Hematopoietic multipotent progenitor cell (in vitro differentiated cells): ENCODE data around the gene CTTN. TPM values are rescaled to one million over a fixed set of nuclear protein-coding genes. Genes with fewer than 3 reads are reported as not detected.
"Not testable (repeated sequence)": the region's sequence is repeated elsewhere in the genome, so short reads cannot be mapped to it uniquely, and the experiment has no call there.

Experiments
- DNase-seq, 3 donors: peaks; one replicate each; pipeline ENCODE4 v3.0.0-alpha.2; 2011 to 2015; ENCODE audit warnings: low read depth in 2 of 3, low spot score in 2 of 3
- total RNA-seq: library from RNA; depleted of rRNA; stranded (reverse); fragments of >200 nt; gene quantifications from one replicate; pipeline ENCODE4 v1.2.3, GENCODE V29; 2012

CTTN gene
- total RNA-seq, 1 donor, result 1.3 TPM

GRCh38 chr11:70440206-70440605 is 41.9 kb downstream of the CTTN start:
- no peak for DNase-seq

DNA sequence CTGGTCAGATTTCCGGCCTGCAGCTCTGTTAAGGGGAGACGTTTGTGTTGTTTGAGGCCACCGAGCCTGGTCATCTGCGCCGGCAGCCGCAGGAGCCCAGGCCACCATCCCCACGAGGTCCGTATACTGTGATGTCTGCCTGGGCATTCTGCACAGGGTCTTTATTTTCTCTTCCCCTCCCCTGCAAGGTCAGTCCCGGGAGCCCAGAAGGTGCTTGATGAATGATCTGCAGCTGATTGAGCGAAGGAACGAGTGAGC is 45.4 kb downstream of the CTTN start:
- DNase-seq, result no peak

DNA sequence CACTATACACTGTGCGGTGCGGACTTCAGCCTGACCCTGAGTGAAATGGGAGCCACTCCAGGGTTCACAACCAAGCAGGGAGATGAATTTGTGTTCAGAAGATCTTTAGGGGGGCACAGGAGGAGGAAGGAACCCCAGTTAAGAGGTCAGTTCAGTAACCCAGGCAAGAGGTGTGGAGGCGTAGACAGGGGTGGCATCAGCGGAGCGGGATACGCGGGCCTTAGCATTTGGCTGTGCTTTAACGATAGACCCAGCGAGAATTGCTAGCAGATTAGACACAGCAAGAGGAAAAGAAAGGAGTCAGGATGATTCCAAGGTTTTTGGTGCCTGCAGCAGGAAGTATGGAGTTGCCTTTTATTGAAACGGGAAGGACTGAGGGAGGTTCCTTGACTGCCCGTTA is 46.8 kb downstream of the CTTN start:
- no peak for DNase-seq

DNA sequence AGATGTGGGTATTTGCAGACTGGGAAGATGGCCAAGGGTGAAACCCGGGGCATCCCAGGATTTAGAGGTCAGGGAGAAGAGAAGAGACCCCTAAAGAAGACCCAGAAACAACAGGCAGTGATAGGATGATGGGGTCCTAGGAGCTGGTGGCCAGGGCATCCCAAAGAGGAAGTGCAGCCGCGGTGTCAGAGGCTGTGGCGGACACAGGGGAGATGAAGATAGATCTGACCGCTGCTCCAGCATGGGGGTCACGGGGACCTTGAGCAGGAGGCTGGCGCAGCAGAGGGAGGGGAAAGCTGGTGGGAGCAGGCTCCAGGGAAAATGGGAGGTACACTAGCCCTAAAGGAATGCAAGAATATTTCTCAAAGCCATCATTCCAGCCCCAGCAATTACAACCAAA is 47.3 kb downstream of the CTTN start:
- DNase-seq, result no peak

- DNase-seq, result no peak
Observed at GRCh38 chr11:70448983-70449567, 50.7 kb downstream of the CTTN start.

GRCh38 chr11:70454197-70454767 is 56.0 kb downstream of the CTTN start:
- no peak for DNase-seq

DNA sequence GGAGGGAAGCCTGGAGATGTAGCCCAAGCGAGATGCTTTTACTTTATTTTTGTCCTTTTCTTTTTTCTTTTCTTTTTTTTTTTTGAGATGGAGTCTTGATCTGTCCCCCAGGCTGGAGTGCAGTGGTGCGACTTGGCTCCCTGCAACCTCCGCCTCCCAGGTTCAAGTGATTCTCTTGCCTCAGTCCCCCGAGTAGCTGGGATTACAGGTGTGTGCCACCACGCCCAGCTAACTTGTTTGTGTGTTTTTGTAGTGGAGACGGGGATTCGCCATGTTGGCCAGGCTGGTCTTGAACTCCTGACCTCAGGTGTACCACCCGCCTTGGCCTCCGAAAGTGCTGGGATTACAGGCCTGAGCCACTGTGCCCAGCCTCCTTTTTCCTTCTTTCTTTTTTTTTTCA is 56.5 kb downstream of the CTTN start:
- not testable (repeated sequence) for DNase-seq

GRCh38 chr11:70455354-70455753 is 57.0 kb downstream of the CTTN start:
- no peak for DNase-seq

DNA sequence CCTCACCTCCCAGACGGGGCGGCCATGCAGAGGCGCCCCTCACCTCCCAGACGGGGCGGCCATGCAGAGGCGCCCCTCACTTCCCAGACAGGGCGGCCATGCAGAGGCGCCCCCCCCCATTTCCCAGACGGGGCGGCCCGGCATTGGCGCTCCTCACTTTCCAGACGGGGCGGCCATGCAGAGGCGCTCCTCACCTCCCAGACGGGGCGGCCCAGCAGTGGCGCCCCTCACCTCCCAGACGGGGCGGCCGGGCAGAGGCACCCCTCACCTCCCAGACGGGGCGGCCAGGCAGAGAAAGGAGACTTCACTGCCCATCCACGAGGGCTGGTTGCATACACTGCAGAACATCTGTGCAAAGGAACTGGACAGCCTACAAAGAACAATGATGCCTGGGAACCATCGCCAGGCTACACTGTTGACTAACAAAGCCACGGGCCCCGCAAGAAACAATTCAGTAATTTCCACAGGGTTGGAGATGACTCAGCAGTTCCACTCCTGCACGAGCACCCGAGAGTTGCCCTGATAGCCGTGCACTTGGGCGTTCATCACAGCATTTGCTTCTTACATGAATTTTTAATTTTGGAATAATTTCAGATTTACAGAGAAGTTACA is 58.7 kb downstream of the CTTN start:
- peak in 2 of 3 donors; percentile 71 to 82 for DNase-seq

DNA sequence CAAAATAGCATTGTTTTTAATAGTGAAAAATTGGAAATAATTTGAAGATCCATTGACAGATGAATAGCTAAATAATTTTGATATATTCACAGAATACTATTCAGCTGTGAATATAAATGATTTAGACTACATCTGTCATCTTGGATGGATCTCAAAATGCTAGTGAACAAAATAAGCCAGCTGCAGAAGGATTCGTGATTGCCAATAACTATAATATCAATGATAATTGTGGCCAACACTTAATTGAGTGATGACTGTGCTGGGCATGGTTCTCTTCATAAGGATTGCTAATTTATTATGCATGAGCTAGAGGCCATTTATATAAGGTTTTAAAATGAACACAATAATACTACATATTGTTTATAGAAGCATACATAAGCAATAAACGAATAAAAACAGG is 60.4 kb downstream of the CTTN start:
- no peak for DNase-seq

GRCh38 chr11:70460111-70460510 is 61.8 kb downstream of the CTTN start:
- no peak for DNase-seq

- no peak for DNase-seq
Observed at GRCh38 chr11:70460964-70461363, 62.6 kb downstream of the CTTN start.

DNA sequence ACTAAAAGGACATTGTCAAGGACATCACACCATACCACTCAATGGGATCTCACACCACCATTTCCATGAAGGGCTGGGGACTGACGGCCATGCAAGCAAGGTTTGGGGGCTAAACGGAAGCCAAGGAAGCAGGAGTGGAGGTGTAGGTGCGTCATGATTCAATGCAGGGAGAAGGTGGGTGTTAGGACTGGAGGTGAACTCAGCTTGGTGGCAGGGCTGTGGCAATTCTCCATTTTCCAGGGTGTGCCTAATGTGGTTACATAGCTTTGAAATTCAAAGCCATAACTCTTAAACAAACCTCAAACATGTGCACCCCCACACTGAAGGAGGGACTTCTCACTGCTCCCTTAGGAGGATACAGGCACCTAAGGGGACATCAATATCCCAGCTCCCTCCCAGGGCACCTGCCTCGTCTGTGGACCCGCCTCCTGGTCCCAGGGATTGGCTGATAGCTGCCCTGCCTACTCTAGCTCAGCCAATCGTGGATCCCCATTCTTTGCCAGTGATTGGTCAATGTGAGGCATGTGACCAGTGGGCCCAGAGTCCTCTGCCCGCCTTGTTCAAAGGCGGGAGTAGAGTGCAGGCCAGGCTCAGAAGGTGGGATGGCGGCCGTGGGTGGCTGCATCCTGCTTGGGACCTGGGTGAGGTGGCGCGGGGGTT is 64.6 kb downstream of the CTTN start:
- DNase-seq, result no peak

DNA sequence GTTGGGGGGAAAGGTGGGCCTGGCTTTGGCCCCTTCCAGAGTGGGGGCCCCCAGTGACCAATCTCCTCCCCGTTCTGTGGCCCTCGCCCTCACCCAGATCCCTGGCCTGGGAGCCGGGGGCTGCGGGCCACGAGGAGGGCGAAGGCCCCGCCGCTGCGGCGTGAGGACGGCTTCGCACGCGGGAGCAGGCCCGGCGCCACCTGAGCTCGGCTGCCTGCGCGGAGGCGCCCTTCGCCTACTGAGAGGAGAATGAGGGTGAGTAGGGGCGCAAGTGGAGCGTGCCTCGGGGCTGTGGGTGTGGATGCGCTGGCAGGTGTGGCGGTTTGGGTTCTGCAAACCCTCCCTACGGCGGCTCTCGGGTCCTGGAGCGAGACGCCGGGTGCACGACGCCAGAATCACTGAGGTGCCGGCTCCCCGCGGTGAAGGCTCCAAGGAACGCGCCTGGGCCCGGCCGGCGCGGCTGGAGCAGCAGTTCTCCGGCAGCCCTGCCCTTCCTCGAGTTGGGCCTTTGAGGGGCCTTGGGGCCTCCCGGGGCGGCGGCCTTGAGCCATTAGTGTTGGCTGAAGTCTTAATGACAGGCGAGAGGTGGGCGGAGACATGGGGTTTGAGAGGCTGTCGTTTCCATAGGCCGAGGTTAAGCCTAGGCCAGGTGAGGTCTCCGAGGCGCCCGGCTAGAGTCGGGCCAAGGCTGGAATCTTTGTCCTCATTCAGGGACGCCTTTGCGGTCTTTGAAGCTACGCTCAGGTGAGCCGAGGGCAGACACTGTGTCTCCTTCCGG is 65.3 kb downstream of the CTTN start:
- no peak for DNase-seq

GRCh38 chr11:70464509-70465361 is 66.4 kb downstream of the CTTN start:
- DNase-seq, result peak in 1 of 3 donors; percentile 20

GRCh38 chr11:70466154-70466553 is 67.8 kb downstream of the CTTN start:
- DNase-seq, result no peak

GRCh38 chr11:70466596-70466995 is 68.3 kb downstream of the CTTN start:
- DNase-seq, result no peak

- peak in 2 of 3 donors; percentile 46 to 72 for DNase-seq
Observed at GRCh38 chr11:70467201-70468085, 69.1 kb downstream of the CTTN start.
